Measurements from ENCODE around the gene ANKRD44.

ANKRD44 gene

GRCh38 chr2:197163712-197164140 is 146.9 kb downstream of the ANKRD44 start:
- H3K9ac ChIP-seq, result no peak overlapping the region
- H3K9me3 ChIP-seq, result 0 out of 2 replicates have a peak, but pooled peaks cover 5% of the 10 kb centered on the region
- H3K4me2 ChIP-seq, result no peak overlapping the region
- peaks cover 5% of the 10 kb centered on the region for H3K4me1 ChIP-seq
- H3K36me3 ChIP-seq, result no peaks in the 10 kb centered on the region
- H3K4me3 ChIP-seq, result no peak overlapping the region
- no peaks in the 10 kb centered on the region for H4K20me1 ChIP-seq
- no peaks in the 10 kb centered on the region for H3K27me3 ChIP-seq
- no peak overlapping the region for H3K27ac ChIP-seq
- no peak for TF ChIP-seq Cebpa-rat (IDR thresholded peaks at IDR 0.05)

- H3K27me3 ChIP-seq, result no peaks in the 10 kb centered on the region
- no peak overlapping the region for H3K9ac ChIP-seq
- no peak for TF ChIP-seq Cebpa-rat (IDR thresholded peaks at IDR 0.05)
- H3K4me1 ChIP-seq, result peaks cover 18% of the 10 kb centered on the region
- H3K27ac ChIP-seq, result no peak overlapping the region
- no peak overlapping the region for H3K4me3 ChIP-seq
- no peaks in the 10 kb centered on the region for H3K36me3 ChIP-seq
- H4K20me1 ChIP-seq, result no peaks in the 10 kb centered on the region
- H3K4me2 ChIP-seq, result no peak overlapping the region
- peaks cover 5% of the 10 kb centered on the region; the same call in 1 of the 2 replicates for H3K9me3 ChIP-seq
These were observed 148.8 kb downstream of the ANKRD44 start for GRCh38 chr2:197161774-197162173.

- no peak for TF ChIP-seq Cebpa-rat (IDR thresholded peaks at IDR 0.05)
- no peaks in the 10 kb centered on the region for H3K27me3 ChIP-seq
- H3K4me1 ChIP-seq, result peaks cover 18% of the 10 kb centered on the region
- H4K20me1 ChIP-seq, result no peaks in the 10 kb centered on the region
- H3K27ac ChIP-seq, result no peak overlapping the region
- H3K36me3 ChIP-seq, result no peaks in the 10 kb centered on the region
- no peak overlapping the region for H3K9ac ChIP-seq
- no peak overlapping the region for H3K4me2 ChIP-seq
- H3K4me3 ChIP-seq, result no peak overlapping the region
- peaks cover 22% of the 10 kb centered on the region for H3K9me3 ChIP-seq
These were observed 150.8 kb downstream of the ANKRD44 start for GRCh38 chr2:197159661-197160211.

GRCh38 chr2:197158591-197159550 is 151.7 kb downstream of the ANKRD44 start:
- peaks cover 18% of the 10 kb centered on the region for H3K4me1 ChIP-seq
- peak overlapping the region; percentile 76 for H3K4me2 ChIP-seq
- H3K27me3 ChIP-seq, result no peaks in the 10 kb centered on the region
- no peaks in the 10 kb centered on the region for H4K20me1 ChIP-seq
- peak overlapping the region; percentile 13; the same call in 1 of the 2 replicates for H3K4me3 ChIP-seq
- peak overlapping the region; percentile 62 for H3K27ac ChIP-seq
- H3K36me3 ChIP-seq, result no peaks in the 10 kb centered on the region
- H3K9me3 ChIP-seq, result peaks cover 17% of the 10 kb centered on the region
- TF ChIP-seq Cebpa-rat (IDR thresholded peaks at IDR 0.05), result no peak
- H3K9ac ChIP-seq, result peak overlapping the region; percentile 62; the same call in 1 of the 2 replicates

- TF ChIP-seq Cebpa-rat (IDR thresholded peaks at IDR 0.05), result no peak
- Histone ChIP-seq H3K9ac (0 out of 2 replicates have a peak overlapping the region, but pooled peaks have one; percentile 62), H3K27me3 (no peaks in the 10 kb centered on the region), H3K4me1 (peaks cover 23% of the 10 kb centered on the region), H3K27ac (peak overlapping the region; percentile 62), H4K20me1 (no peaks in the 10 kb centered on the region), H3K4me2 (peak overlapping the region; percentile 76), H3K9me3 (peaks cover 17% of the 10 kb centered on the region), H3K36me3 (no peaks in the 10 kb centered on the region), H3K4me3 (peak overlapping the region; percentile 13; the same call in 1 of the 2 replicates)
These were observed 152.6 kb downstream of the ANKRD44 start for GRCh38 chr2:197157879-197158537.

DNA sequence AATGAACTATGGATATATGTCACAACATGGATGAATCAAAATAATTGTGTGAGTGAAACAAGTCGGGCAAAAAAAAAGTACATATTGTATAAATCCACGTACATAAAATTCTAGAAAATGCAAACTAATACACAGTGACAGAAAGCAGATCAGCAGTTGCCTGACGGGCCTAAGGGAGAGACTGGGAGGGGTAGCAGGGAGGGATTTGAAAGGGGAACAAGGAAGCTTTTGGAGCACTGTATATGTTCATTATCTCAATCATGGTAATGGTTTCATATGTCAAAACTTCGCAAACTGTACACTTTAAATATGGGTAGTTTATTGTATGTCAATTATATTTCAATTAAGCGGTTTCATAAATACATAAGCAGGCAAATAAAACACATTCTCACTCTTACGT is 153.8 kb downstream of the ANKRD44 start:
- Histone ChIP-seq H3K4me3 (no peak overlapping the region), H3K4me1 (peaks cover 36% of the 10 kb centered on the region), H3K27ac (no peak overlapping the region), H3K27me3 (no peaks in the 10 kb centered on the region), H3K36me3 (no peaks in the 10 kb centered on the region), H4K20me1 (no peaks in the 10 kb centered on the region), H3K9me3 (peaks cover 17% of the 10 kb centered on the region), H3K9ac (no peak overlapping the region), H3K4me2 (no peak overlapping the region)
- no peak for TF ChIP-seq Cebpa-rat (IDR thresholded peaks at IDR 0.05)

- Histone ChIP-seq H3K27ac (peak overlapping the region; percentile 49; the same call in 1 of the 2 replicates), H3K9me3 (peaks cover 17% of the 10 kb centered on the region), H4K20me1 (no peaks in the 10 kb centered on the region), H3K9ac (no peak overlapping the region), H3K36me3 (no peaks in the 10 kb centered on the region), H3K4me3 (no peak overlapping the region), H3K27me3 (no peaks in the 10 kb centered on the region), H3K4me1 (peaks cover 22% of the 10 kb centered on the region), H3K4me2 (peak overlapping the region; percentile 62)
- TF ChIP-seq Cebpa-rat (IDR thresholded peaks at IDR 0.05), result no peak
These were observed 157.9 kb downstream of the ANKRD44 start for GRCh38 chr2:197152451-197153228.

DNA sequence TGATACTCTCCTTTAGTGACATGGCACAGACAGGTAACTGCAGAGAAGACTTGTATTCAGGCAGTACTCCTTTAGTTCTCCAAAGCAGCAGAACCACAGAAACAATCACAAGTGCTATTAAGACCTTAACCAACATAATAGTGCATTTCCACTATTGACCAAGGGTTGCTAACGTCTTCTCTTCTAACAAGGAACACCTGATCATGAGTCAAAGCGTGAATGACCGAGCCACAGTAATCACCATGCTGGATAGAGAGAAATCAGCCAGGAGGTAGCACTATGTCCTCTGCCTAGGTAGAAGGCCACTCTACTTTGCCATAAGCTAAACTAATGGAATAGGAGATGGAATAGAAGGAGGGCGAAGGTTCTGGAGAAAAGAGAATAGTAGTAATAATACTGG is 161.0 kb downstream of the ANKRD44 start:
- Histone ChIP-seq H3K4me1 (peaks cover 30% of the 10 kb centered on the region), H3K4me2 (no peak overlapping the region), H3K4me3 (no peak overlapping the region), H3K9ac (no peak overlapping the region), H3K9me3 (no peaks in the 10 kb centered on the region), H4K20me1 (no peaks in the 10 kb centered on the region), H3K36me3 (no peaks in the 10 kb centered on the region), H3K27ac (no peak overlapping the region), H3K27me3 (no peaks in the 10 kb centered on the region)
- no peak for TF ChIP-seq Cebpa-rat (IDR thresholded peaks at IDR 0.05)

- no peak overlapping the region for H3K4me2 ChIP-seq
- TF ChIP-seq Cebpa-rat (IDR thresholded peaks at IDR 0.05), result no peak
- H3K27ac ChIP-seq, result no peak overlapping the region
- H4K20me1 ChIP-seq, result no peaks in the 10 kb centered on the region
- no peak overlapping the region for H3K4me3 ChIP-seq
- no peaks in the 10 kb centered on the region for H3K27me3 ChIP-seq
- no peak overlapping the region for H3K9ac ChIP-seq
- H3K9me3 ChIP-seq, result no peaks in the 10 kb centered on the region
- no peaks in the 10 kb centered on the region for H3K36me3 ChIP-seq
- H3K4me1 ChIP-seq, result peaks cover 29% of the 10 kb centered on the region
These were observed 162.2 kb downstream of the ANKRD44 start for GRCh38 chr2:197148401-197148800.

Measured in BLaER1 (cell line).